Testis (tissue), 2 donors: ENCODE measurements around the gene DYDC1.

Source experiments
- POLR2A ChIP-seq: fragments of 450-650 bp; IDR thresholded peaks from one replicate; pipeline ENCODE4 v1.6.1; 2017; ENCODE audit warnings: antibody characterized with exemption, mild to moderate bottlenecking, moderate library complexity
- TF ChIP-seq, protein P1 (sequence below), 3 experiments: fragments of 450-650 bp in 2 of 3; fragments of 200-600 bp in 1 of 3; sonication (generic) in 1 of 3; IDR thresholded peaks; one replicate each; pipeline ENCODE4 v1.5.1; 2016 to 2019; ENCODE audit warnings: antibody characterized with exemption in 3 of 3, mild to moderate bottlenecking in 2 of 3, moderate library complexity in 1 of 3

DNA sequence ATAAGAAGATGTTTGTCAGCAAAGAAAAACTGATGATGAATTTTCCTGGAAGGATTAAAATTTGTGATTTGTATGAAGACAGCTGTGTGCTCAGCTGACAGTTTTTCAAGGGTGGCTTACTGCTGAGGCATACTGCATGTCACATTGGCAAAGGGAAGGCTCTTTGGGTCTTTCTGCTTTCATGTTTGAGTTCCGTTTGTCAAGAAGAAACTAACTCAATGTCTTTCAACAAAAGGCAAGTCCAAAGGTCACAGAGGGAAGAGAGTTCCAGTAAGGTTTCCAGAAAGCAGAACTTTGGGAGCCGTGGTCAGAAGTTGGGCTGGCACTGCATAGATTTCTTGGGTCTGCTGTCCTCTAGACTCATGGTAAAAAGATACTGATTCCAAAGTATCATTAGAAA lies 16.9 kb upstream of the DYDC1 start:
- no peak for TF ChIP-seq POLR2A
- TF ChIP-seq, protein P1, sequence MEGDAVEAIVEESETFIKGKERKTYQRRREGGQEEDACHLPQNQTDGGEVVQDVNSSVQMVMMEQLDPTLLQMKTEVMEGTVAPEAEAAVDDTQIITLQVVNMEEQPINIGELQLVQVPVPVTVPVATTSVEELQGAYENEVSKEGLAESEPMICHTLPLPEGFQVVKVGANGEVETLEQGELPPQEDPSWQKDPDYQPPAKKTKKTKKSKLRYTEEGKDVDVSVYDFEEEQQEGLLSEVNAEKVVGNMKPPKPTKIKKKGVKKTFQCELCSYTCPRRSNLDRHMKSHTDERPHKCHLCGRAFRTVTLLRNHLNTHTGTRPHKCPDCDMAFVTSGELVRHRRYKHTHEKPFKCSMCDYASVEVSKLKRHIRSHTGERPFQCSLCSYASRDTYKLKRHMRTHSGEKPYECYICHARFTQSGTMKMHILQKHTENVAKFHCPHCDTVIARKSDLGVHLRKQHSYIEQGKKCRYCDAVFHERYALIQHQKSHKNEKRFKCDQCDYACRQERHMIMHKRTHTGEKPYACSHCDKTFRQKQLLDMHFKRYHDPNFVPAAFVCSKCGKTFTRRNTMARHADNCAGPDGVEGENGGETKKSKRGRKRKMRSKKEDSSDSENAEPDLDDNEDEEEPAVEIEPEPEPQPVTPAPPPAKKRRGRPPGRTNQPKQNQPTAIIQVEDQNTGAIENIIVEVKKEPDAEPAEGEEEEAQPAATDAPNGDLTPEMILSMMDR (IDR thresholded peaks at IDR 0.05), result no peak
